SW 1271 (cell line): ENCODE results near the gene DDX59.

Experiments
- DNase-seq, 2 experiments: peaks; one replicate each; lab custom pipeline; 2025; lab: John Stamatoyannopoulos, UW

The DDX59 gene

DNA sequence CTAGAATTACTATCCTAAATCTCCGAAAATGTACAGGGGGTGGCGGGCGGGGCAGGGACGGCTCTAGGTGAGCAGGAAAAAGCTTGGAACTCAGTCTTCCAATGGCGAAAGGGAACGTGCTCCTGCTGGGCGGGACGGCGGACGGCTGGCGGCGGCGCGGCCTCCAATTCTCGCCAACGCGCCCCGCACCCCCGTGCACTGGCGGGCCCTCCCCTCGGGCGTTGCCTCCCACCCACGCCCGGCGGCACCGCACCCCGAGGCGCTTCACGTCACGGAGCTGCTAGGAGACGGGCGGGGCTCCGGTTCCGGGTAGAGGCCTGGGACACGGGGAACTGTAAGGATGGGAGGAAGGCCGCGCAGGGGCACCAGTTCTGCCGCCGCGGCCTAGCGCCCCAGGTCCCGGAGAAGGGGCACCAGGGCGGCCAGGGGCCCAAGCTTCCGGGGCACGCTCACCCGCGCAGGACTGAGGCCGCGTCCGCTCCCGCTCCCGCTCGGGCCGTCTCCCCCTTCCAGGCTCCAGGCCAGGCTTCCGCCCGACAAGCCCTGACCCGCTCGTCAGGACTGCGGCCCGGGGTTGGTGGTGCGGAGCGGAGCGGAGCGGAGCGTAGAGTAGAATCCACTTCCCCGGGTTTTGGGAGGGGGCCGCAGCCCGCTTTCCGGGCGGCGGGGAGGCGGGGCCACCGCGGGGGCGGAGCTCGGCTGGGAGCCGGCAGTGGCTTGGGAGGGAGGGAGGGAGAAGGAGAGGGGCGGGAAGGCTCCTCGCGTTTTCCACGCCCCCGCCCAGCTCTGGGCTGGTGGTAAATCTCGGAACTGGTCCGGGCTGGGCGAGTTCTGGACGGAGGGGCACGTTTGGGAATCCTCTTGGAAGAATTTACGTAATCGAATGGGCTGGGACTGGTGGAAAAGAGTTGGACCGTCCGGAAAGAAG, at the start of gene DDX59:
TSS of gene DDX59 (minus strand) at position 594 of the 928 bp plus-strand sequence. CDS start 3,167 bp downstream, outside the sequence.
- peak; percentile 75 to 90 for DNase-seq

GRCh38 chr1:200714504-200715187, 44.9 kb upstream of the DDX59 start:
- DNase-seq = no peak

DNA sequence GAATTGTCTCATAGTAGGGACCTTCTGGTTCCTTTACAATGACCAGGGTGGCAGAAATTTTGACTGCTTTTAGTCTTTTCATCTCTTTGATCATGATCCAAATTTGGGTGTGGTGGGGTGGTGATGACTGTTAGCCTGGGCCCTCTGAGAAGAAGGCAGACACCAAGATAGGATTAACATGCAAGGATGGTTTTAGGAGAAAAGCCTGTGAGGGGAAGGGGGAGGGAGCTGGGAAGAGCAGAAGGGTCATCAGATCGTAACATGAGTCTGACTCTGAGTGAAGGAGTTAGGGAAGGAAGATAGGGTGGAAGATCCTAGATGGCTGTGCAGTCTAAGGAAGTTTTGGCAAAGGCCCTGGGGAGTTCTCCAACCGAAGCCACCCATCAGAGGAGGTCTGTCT, 40.5 kb upstream of the DDX59 start:
- DNase-seq = no peak

DNA sequence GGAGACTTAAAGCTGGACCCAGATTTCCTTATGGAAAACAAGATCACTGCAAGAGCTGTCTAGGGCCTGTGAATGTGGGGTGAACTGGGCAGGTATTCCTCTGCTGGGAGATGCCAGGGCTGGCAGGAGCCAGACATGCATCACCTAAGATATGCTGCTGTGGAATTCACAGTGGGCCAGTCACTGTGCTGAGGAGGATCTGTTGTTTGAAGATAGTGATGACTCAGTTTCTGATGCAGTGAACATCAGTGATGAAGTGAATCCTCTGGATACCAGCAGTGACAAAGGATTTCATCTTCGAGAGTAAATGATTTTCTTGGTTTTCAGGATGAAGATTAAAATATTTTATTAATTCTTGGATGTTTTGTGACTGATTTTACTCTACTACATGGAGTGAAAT, 39.1 kb upstream of the DDX59 start:
- DNase-seq = no peak

DNA sequence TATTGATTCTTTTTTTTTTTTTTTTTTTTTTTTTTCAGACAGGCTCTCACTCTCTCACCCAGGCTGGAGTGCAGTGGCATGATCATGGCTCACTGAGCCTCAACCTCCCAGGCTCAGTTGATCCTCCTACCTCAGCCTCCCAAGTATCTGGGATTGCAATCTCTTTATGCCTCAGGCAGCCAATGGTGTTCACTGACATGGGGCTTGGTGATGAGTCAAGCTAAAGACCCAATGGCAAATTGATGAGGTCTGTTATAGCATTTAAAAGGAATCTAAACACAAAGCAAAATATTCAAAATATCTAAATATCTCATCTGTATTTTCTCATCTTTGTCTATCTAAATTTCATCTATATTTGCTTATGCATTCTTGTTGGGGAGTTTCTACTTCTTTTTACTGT, 38.5 kb upstream of the DDX59 start:
- DNase-seq = no peak

- no peak for DNase-seq
These were observed 37.4 kb upstream of the DDX59 start for GRCh38 chr1:200707116-200707515.

- DNase-seq = no peak
These were observed 36.6 kb upstream of the DDX59 start for GRCh38 chr1:200706111-200706814.

DNA sequence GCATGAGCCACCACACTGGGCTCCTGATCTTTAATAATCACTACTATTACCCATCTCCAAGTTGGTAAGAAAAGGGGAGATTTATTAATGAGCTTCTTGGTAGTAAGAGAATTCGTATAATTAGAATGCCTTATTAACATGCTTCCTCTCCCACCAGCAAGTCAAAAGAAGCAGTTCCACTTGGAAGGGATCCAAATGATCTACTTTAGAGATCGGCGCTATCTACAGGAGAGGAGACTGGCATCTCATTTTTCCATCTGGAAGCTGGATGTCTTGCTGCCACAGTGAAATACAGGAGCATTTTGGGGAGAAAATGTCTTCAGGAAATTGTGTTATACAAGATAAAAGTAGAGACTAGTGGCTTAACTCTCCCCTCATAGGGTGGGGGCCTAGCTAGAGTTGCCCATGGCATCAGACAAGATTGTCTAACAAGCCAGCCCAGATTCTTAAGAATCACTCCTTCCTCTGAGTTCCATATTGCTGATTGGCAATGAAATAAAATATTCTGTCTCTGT, 35.3 kb upstream of the DDX59 start:
- no peak for DNase-seq

- no peak for DNase-seq
These were observed 30.2 kb upstream of the DDX59 start for GRCh38 chr1:200699871-200700270.

DNA sequence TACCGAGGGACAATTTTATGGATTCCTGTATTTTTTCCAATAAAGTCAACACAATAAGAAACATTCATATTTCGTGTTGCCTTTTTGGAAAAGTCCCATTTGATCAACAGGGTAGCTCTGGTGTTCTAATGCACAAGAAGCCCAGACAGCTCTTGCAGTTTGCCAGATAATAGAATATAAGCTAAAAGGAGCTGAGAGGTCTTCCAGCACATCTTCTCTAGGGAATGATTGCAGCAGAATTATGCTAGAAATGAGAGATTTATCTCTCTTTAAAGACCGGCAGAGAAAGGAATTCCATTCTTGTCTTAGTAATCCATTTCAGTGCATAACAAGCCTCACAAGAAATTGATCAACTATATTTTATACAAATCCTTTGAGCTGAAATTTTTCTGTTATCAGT, 25.0 kb upstream of the DDX59 start:
- DNase-seq = no peak

DNA sequence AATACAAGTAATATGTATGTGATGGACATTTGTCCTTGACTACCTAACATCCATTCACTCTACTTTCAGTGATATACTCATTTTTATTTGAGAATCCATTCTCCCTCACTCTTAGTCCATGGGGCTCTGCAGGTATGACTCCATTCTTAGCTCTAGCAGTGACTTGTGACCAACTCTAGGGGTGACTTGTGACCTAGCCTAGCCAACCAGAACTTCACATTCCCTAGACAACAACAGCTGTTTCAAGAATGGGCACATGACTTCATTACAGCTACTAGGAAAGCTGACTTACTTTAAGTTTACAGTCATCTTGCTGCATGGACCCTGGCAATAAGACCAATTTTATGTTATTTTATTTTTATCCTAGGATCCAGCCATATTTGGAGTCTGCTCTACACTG, 23.6 kb upstream of the DDX59 start:
- no peak for DNase-seq

DNA sequence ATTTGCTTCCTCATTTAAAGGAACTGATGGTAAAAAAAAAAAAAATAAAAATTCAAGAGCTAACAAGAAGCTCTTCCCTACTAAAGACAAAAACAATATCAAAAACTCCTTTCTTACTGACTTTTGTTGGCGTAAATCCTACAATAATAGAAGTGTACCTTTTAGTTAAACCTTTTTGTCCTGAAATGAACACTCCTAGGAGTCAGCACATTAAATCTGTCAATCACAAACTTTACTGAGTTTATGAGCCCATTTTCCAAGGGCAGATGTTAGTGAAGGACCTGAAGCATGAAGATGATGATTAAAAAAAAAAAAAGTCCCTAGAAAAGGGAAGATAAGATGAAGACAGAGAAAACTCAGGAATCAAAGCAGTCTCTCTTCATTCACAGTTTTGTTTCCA, 22.6 kb upstream of the DDX59 start:
- DNase-seq = no peak

GRCh38 chr1:200686620-200687019, 16.9 kb upstream of the DDX59 start:
- no peak for DNase-seq

- DNase-seq = no peak
These were observed 14.3 kb upstream of the DDX59 start for GRCh38 chr1:200684015-200684414.

DNA sequence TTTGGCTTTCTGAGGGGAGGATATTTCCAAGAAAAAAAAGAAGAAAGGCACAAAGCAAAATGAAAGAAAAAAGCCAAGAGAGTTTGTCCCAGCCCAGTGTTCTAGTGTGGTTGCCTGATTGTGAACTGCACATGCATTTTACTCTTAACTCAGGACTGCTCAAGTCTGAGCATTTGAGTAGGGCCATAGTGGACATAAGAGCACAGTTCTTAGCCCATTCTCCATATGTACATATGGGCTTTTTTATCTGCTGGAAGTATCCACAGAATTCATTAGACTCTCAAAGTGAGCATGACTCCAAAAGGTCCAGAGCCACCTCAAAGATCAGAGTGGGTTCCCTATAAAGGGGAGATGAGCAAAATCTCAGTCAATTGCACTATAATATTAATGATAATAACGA, 13.6 kb upstream of the DDX59 start:
- DNase-seq = no peak

DNA sequence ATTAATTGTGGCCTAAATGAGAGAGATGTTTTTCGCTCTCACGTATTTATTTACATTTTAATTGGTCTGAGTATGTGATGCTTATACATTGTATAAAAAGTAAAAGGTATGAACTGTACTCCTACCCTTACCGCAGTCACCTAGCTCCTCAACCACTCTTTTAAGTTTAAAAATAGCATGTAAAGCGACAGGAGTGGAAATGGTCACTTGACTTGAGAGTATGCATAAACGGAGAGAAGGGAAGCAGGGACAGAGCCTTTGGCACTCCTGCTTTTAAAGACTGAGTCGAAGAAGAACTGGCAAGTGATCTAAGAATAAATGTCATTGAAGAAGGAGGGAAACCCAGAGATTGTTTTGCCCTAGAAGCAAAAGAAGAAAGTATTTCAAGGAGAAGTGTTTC, 11.5 kb upstream of the DDX59 start:
- no peak for DNase-seq

DNA sequence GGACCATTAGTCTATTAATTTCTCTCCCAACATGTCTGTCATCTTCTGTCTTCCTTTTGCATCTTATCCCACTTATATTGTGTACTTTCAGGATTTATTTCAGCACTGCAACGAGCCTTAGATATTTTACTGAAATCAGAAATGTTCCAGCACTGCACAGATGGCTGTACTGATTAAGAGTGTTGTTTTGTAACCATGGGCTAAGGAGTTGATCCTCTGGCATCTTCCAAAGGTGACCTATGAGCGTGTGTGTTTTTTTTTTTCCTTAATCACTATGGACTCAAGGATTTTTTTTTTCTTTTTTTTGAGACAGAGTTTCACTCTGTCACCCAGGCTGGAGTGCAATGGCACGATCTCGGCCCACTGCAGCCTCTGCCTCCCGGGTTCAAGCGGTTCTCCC, 7.1 kb upstream of the DDX59 start:
- no peak for DNase-seq

GRCh38 chr1:200675588-200675852, 5.8 kb upstream of the DDX59 start:
- DNase-seq = no peak

DNA sequence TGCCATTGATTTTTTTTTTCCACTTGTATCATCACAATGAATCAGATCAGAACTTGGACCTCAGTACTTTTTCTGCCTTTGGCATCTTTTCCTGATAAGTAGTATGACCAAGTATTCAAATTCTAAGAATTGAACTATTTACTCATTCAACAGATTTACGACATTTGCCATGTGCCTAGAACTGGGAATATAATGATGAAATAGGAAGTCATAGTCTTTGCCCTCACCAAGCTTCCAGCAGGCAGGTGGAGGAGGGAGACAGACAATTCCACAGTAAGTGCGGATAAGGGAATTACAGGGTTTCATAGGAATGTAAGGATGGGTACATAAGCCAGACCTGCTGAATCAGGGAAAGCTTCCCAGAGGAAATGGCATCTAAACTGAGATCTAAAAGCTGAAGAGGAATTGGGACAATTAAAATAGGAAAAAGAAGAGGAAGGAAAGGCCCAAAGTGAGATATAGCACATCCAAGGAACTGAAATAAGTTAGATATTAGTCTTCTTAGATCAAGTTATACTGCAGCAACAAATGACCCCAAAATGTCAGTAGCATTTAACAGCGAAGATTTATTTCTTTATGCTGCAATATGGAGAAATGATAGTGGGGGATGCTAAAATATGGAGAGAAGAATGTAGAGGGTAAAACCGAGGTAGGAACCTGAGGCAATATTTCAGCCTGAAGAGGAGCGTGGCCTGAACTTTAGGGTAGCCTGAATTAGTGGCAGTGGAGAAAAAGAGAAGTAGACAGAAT, 5.3 kb upstream of the DDX59 start:
- no peak for DNase-seq

DNA sequence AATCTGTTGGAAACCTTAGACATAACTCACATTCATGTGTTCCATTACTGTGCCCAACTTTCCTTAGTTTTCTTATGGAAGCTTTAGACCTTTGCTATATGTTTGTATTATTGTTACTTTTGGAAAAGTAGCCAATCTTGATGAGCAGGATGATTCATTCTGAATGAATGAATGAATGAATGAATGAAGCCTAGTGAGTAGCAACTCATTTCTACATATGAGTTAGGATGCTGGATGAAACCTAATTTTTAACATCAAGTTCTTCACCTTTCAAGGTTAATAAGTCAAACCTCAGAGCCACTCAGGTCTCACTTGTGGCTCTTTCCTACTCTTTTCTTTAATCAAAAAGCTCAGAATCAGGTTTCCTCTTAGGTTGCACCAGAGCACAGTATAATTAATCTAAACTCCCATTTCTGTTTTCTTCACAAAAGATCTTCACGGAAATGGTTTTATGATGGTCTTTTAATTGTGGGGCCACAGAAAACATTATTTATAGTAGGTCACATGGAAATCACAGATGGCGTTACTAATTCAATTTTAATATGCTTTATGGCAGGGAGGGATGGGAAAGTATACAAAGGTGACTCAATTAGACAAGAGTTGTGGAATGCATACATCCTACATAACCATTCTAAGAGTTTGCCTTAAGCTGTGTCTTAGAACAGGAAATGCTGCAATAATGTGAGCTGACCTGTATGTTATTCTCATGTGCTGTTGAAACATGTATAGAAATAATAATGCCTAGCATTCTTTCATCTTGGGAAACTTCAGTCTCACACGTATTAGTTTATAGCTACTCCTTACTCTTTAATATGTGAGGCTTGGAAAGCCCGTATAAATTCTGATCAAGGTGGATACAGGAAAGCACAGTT, 4.5 kb upstream of the DDX59 start:
- DNase-seq = no peak

DNA sequence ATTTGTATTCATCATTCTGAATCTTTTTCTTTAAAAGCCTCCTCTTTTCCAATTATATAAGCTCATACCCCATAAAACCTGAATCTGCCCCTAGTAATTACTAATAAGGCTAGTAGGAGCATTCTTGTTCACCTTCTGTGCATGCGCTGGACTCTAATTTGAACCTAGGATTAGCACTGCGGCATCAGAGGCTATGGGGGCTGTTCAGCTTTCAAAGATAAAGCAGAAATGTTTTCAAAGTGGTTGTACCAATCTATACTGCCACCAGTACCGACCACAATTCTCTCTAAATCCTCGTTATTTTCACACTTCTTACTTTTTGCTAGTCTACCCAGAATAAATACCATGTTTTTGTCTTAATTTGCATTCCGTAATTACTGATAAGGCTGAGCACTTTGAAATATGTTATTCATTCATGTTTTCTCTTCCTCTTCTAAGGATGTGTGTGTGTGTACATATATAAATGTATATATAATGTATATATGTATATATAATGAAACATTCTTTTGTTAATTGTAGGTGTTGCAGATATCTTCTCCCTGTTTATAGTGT, 1.6 kb upstream of the DDX59 start:
- no peak for DNase-seq
